GM23338 (cell line): ENCODE measurements around the gene ABHD6. TPM values are rescaled to one million over a fixed set of nuclear protein-coding genes. Genes with fewer than 3 reads are reported as not detected.

Experiments
- ATAC-seq: fragments of 200-7000 bp; cut with Tn5 transposase; 3 replicates; pipeline ENCODE4 v1.9.1; 2020
- DNase-seq: peaks from one replicate; pipeline ENCODE4 v3.0.0-alpha.2; 2015; ENCODE audit warnings: low spot score
- H2AFZ ChIP-seq: fragments of 200-600 bp; sonication (generic); 2 replicates; pipeline ENCODE4 v1.8.0; 2016; ENCODE audit warnings: antibody characterized with exemption, mild to moderate bottlenecking, moderate library complexity
- H3F3A ChIP-seq: fragments of 200-600 bp; sonication (generic); replicated peaks from 2 replicates; pipeline ENCODE4 v1.8.0; 2017; ENCODE audit warnings: antibody characterized with exemption, mixed run types, low read depth
- H3K27ac ChIP-seq: fragments of 200-600 bp; sonication (generic); 2 replicates; pipeline ENCODE4 v1.6.1; 2016; ENCODE audit warnings: low read depth
- H3K27me3 ChIP-seq: fragments of 200-600 bp; sonication (generic); 2 replicates; pipeline ENCODE4 v1.8.0; 2016; ENCODE audit warnings: mild to moderate bottlenecking, mixed run types, moderate library complexity; ENCODE audit not compliant: insufficient read depth
- H3K36me3 ChIP-seq: fragments of 200-600 bp; sonication (generic); 2 replicates; pipeline ENCODE4 v1.8.0; 2016; ENCODE audit warnings: mild to moderate bottlenecking; ENCODE audit not compliant: insufficient read depth
- H3K4me1 ChIP-seq: fragments of 200-600 bp; sonication (generic); 2 replicates; pipeline ENCODE4 v1.8.0; 2016; ENCODE audit warnings: mild to moderate bottlenecking, moderate library complexity; ENCODE audit not compliant: insufficient read depth
- H3K4me2 ChIP-seq: fragments of 200-600 bp; sonication (generic); 2 replicates; pipeline ENCODE4 v1.7.1; 2017; ENCODE audit warnings: mixed run types
- H3K4me3 ChIP-seq: fragments of 200-600 bp; sonication (generic); 2 replicates; pipeline ENCODE4 v1.6.1; 2016; ENCODE audit warnings: mixed run types
- H3K79me2 ChIP-seq: fragments of 200-600 bp; sonication (generic); replicated peaks from 2 replicates; pipeline ENCODE4 v1.8.0; 2017; ENCODE audit warnings: mild to moderate bottlenecking; ENCODE audit not compliant: insufficient read depth
- H3K9me2 ChIP-seq: fragments of 200-600 bp; sonication (generic); 2 replicates; pipeline ENCODE4 v1.8.0; 2017; ENCODE audit not compliant: insufficient read depth
- H4K20me1 ChIP-seq: fragments of 200-600 bp; sonication (generic); replicated peaks from 2 replicates; pipeline ENCODE4 v1.8.0; 2017; ENCODE audit warnings: mild to moderate bottlenecking; ENCODE audit not compliant: insufficient read depth
- H3K27ac Mint-ChIP-seq: 2 replicates; pipeline ENCODE4 v1.8.0; 2020; ENCODE audit warnings: inconsistent platforms, mild to moderate bottlenecking, moderate library complexity, mixed read lengths
- H3K27me3 Mint-ChIP-seq: 3 replicates; pipeline ENCODE4 v1.8.0; 2022; ENCODE audit warnings: low read depth, mild to moderate bottlenecking, moderate library complexity, mixed read lengths, inconsistent platforms; ENCODE audit not compliant: insufficient read depth, poor library complexity
- H3K36me3 Mint-ChIP-seq: 3 replicates; pipeline ENCODE4 v1.8.0; 2021; ENCODE audit warnings: low read depth, mild to moderate bottlenecking, inconsistent platforms, moderate library complexity, mixed read lengths
- H3K4me1 Mint-ChIP-seq: 3 replicates; pipeline ENCODE4 v1.8.0; 2020; ENCODE audit warnings: mild to moderate bottlenecking, inconsistent platforms, mixed read lengths
- H3K4me3 Mint-ChIP-seq: 3 replicates; pipeline ENCODE4 v1.8.0; 2021; ENCODE audit warnings: moderate library complexity, mild to moderate bottlenecking, inconsistent platforms, mixed read lengths
- H3K9me3 Mint-ChIP-seq: 3 replicates; pipeline ENCODE4 v1.8.0; 2020; ENCODE audit warnings: moderate library complexity, mild to moderate bottlenecking, inconsistent platforms, mixed read lengths
- CREB1 ChIP-seq: fragments of 250-450 bp; sonication (Bioruptor Pico); IDR thresholded peaks from 2 replicates; pipeline ENCODE4 v1.5.0; 2020; ENCODE audit warnings: low read depth, mild to moderate bottlenecking, moderate library complexity
- CTCF ChIP-seq, 2 experiments: fragments of 200-600 bp in 1 of 2; sonication (generic) in 1 of 2; conservative IDR thresholded peaks; 2 replicates each; pipeline versions ENCODE4 v1.5.1 to v1.6.1; 2016 to 2017; ENCODE audit warnings: antibody characterized with exemption in 2 of 2, low read depth in 2 of 2, mild to moderate bottlenecking in 2 of 2, moderate library complexity in 1 of 2
- ETS1 ChIP-seq: IDR thresholded peaks from 2 replicates; pipeline ENCODE4 v1.6.1; 2016; ENCODE audit warnings: antibody characterized with exemption
- EZH2 ChIP-seq: fragments of 200-600 bp; sonication (generic); IDR thresholded peaks from one replicate; pipeline ENCODE4 v1.8.0; 2017; ENCODE audit warnings: antibody characterized with exemption, mild to moderate bottlenecking, low read depth; ENCODE audit not compliant: unreplicated experiment
- EZH2phosphoT487 ChIP-seq: fragments of 200-600 bp; sonication (generic); IDR thresholded peaks from one replicate; pipeline ENCODE4 v1.8.1; 2018; ENCODE audit warnings: antibody characterized with exemption; ENCODE audit not compliant: unreplicated experiment
- JUNB ChIP-seq: IDR thresholded peaks from one replicate; pipeline ENCODE4 v1.6.1; 2016; ENCODE audit warnings: antibody characterized with exemption; ENCODE audit not compliant: unreplicated experiment
- NANOG ChIP-seq: IDR thresholded peaks from 2 replicates; pipeline ENCODE4 v1.6.1; 2016; ENCODE audit warnings: antibody characterized with exemption, borderline replicate concordance
- POLR2AphosphoS5 ChIP-seq: IDR thresholded peaks from 2 replicates; pipeline ENCODE4 v1.6.1; 2016; ENCODE audit warnings: antibody characterized with exemption, low read depth
- REST ChIP-seq: IDR thresholded peaks from one replicate; pipeline ENCODE4 v1.6.1; 2018; ENCODE audit warnings: antibody characterized with exemption; ENCODE audit not compliant: unreplicated experiment
- STAT1 ChIP-seq: IDR thresholded peaks from one replicate; pipeline ENCODE4 v1.6.1; 2016; ENCODE audit warnings: antibody characterized with exemption; ENCODE audit not compliant: unreplicated experiment
- ZNF114 ChIP-seq: fragments of 250-450 bp; sonication (Bioruptor Pico); IDR thresholded peaks from 2 replicates; pipeline ENCODE4 v1.5.0; 2020; ENCODE audit warnings: mild to moderate bottlenecking, moderate library complexity
- ZNF331 ChIP-seq: fragments of 250-450 bp; sonication (Bioruptor Pico); IDR thresholded peaks from 2 replicates; pipeline ENCODE4 v1.5.0; 2020; ENCODE audit warnings: low read depth, mild to moderate bottlenecking, moderate library complexity
- ZNF462 ChIP-seq: fragments of 250-450 bp; sonication (Bioruptor Pico); IDR thresholded peaks from 2 replicates; pipeline ENCODE4 v1.5.0; 2020; ENCODE audit warnings: mild to moderate bottlenecking, moderate library complexity
- polyA plus RNA-seq: library from polyadenylated mRNA; unstranded; fragments of >200 nt; fragmentation: Nextera tagmentation; extraction: Ambion mirVana; gene quantifications from 2 replicates; pipeline ENCODE4 v1.2.1, GENCODE V29; 2016
- total RNA-seq: library from RNA; depleted of rRNA; stranded (reverse); fragments of >200 nt; shearing (Covaris generic); gene quantifications from 2 replicates; pipeline ENCODE4 v1.2.3, GENCODE V29; 2014

The ABHD6 gene
- total and polyA plus RNA-seq, 2 experiments from 2014 or later = 3.7 to 5.5 TPM

GRCh38 chr3:58329150-58329921 is 91.7 kb downstream of the ABHD6 start:
- Mint-ChIP-seq H3K9me3 (no peaks in the 10 kb centered on the region), H3K4me3 (no peak overlapping the region), H3K27ac (no peak overlapping the region), H3K36me3 (no peaks in the 10 kb centered on the region), H3K4me1 (peaks cover 8% of the 10 kb centered on the region), H3K27me3 (peaks cover 12% of the 10 kb centered on the region)
- no peak overlapping the region for H3K27ac ChIP-seq
- no peak overlapping the region for H3K4me3 ChIP-seq
- no peak for TF ChIP-seq EZH2phosphoT487
- TF ChIP-seq CREB1 (CRISPR knock-in tag) = no peak
- TF ChIP-seq ZNF114 (CRISPR knock-in tag) = no peak
- TF ChIP-seq ZNF462 (CRISPR knock-in tag) = no peak
- TF ChIP-seq JUNB = no peak
- TF ChIP-seq STAT1 = no peak
- TF ChIP-seq ZNF331 = no peak
- TF ChIP-seq ETS1 = no peak
- no peak for TF ChIP-seq CTCF (conservative IDR thresholded peaks at IDR 0.05; ENCODE audit: low read depth in 2 of 2)
- TF ChIP-seq EZH2 = no peak
- TF ChIP-seq NANOG = no peak
- TF ChIP-seq REST = no peak
- no peak for TF ChIP-seq POLR2AphosphoS5
- DNase-seq (no peak), ATAC-seq (no peak)
- H3K4me1 ChIP-seq = peaks cover 10% of the 10 kb centered on the region
- H3K4me2 ChIP-seq = no peak overlapping the region
- H2AFZ ChIP-seq = no peak overlapping the region
- H3F3A ChIP-seq = no peaks in the 10 kb centered on the region; the same call in 1 of the 2 replicates
- H3K27me3 ChIP-seq = peaks cover 22% of the 10 kb centered on the region
- H3K9me2 ChIP-seq = no peaks in the 10 kb centered on the region
- no peaks in the 10 kb centered on the region for H3K36me3 ChIP-seq
- no peaks in the 10 kb centered on the region for H4K20me1 ChIP-seq
- H3K79me2 ChIP-seq = no peaks in the 10 kb centered on the region
